SK-N-SH treated with all-trans-retinoic acid at 6 μM for 48 hours (cell line): ENCODE measurements around the gene KDM4B.
A peak's percentile ranks its signal among the peaks of the same experiment; 100 is the strongest.

ENCODE experiments used
- ATAC-seq: fragments of 200-7000 bp; cut with Tn5 transposase; 3 replicates; pipeline ENCODE4 v1.9.1; 2020; ENCODE audit warnings: mild to moderate bottlenecking, moderate library complexity
- ARNTL ChIP-seq: fragments of 450-650 bp; formaldehyde crosslinking; IDR thresholded peaks from 2 replicates; pipeline ENCODE4 v1.5.0; 2020; ENCODE audit warnings: low read depth, mild to moderate bottlenecking, moderate library complexity, borderline replicate concordance
- ESRRG ChIP-seq: fragments of 250-450 bp; sonication (Bioruptor Pico); IDR thresholded peaks from 2 replicates; pipeline ENCODE4 v1.6.1; 2021; ENCODE audit warnings: mild to moderate bottlenecking
- ISL1 ChIP-seq: fragments of 250-450 bp; sonication (Bioruptor Pico); IDR thresholded peaks from 2 replicates; pipeline ENCODE4 v2.1.2; 2022; ENCODE audit warnings: mild to moderate bottlenecking, moderate library complexity
- OSR1 ChIP-seq: fragments of 250-450 bp; sonication (Bioruptor Pico); IDR thresholded peaks from 2 replicates; pipeline ENCODE4 v1.8.0; 2022; ENCODE audit warnings: moderate library complexity, mild to moderate bottlenecking, inconsistent platforms
- PPARA ChIP-seq: fragments of 250-450 bp; sonication (Bioruptor Pico); IDR thresholded peaks from 2 replicates; pipeline ENCODE4 v1.5.0; 2020; ENCODE audit warnings: mild to moderate bottlenecking, borderline replicate concordance
- RARB ChIP-seq: fragments of 250-450 bp; sonication (Bioruptor Pico); IDR thresholded peaks from 2 replicates; pipeline ENCODE4 v1.8.0; 2021; ENCODE audit warnings: mild to moderate bottlenecking, moderate library complexity
- SNAI2 ChIP-seq: fragments of 250-450 bp; sonication (Bioruptor Pico); IDR thresholded peaks from 2 replicates; pipeline ENCODE4 v1.5.0; 2020; ENCODE audit warnings: mild to moderate bottlenecking, moderate library complexity
- TCF4 ChIP-seq: fragments of 250-450 bp; sonication (Bioruptor Pico); IDR thresholded peaks from 2 replicates; pipeline ENCODE4 v1.8.0; 2021; ENCODE audit warnings: mild to moderate bottlenecking, moderate library complexity, borderline replicate concordance
- TOX ChIP-seq: fragments of 250-450 bp; sonication (Bioruptor Pico); IDR thresholded peaks from 2 replicates; pipeline ENCODE4 v1.8.0; 2021; ENCODE audit warnings: mild to moderate bottlenecking, moderate library complexity, borderline replicate concordance
- ZFP3 ChIP-seq: fragments of 250-450 bp; sonication (Bioruptor Pico); IDR thresholded peaks from 2 replicates; pipeline ENCODE4 v1.5.0; 2020; ENCODE audit warnings: mild to moderate bottlenecking, moderate library complexity
- ZFP30 ChIP-seq: fragments of 450-650 bp; formaldehyde crosslinking; IDR thresholded peaks from 2 replicates; pipeline ENCODE4 v1.5.0; 2022; ENCODE audit warnings: mild to moderate bottlenecking, moderate library complexity
- ZNF565 ChIP-seq: fragments of 450-650 bp; formaldehyde crosslinking; conservative IDR thresholded peaks from 2 replicates; pipeline ENCODE4 v1.5.0; 2020; ENCODE audit warnings: low read depth, mild to moderate bottlenecking, moderate library complexity
- ZNF70 ChIP-seq: fragments of 450-650 bp; formaldehyde crosslinking; IDR thresholded peaks from 2 replicates; pipeline ENCODE4 v1.5.0; 2020; ENCODE audit warnings: mild to moderate bottlenecking, moderate library complexity
- TF ChIP-seq, protein P1 (sequence below): fragments of 250-450 bp; sonication (Bioruptor Pico); IDR thresholded peaks from 2 replicates; pipeline ENCODE4 v1.5.0; 2020; ENCODE audit warnings: mild to moderate bottlenecking, moderate library complexity
- TF ChIP-seq, protein P2 (sequence below): fragments of 250-450 bp; sonication (Bioruptor Pico); IDR thresholded peaks from 2 replicates; pipeline ENCODE4 v1.8.0; 2021; ENCODE audit warnings: low read depth, mild to moderate bottlenecking, moderate library complexity, borderline replicate concordance
- TF ChIP-seq, protein P3 (sequence below): fragments of 250-450 bp; sonication (Bioruptor Pico); IDR thresholded peaks from 2 replicates; pipeline ENCODE4 v1.5.1; 2021; ENCODE audit warnings: mild to moderate bottlenecking, moderate library complexity
- TF ChIP-seq, protein P4 (sequence below): fragments of 250-450 bp; sonication (Bioruptor Pico); IDR thresholded peaks from 2 replicates; pipeline ENCODE4 v1.5.1; 2020; ENCODE audit warnings: low read depth, mild to moderate bottlenecking, moderate library complexity
- TF ChIP-seq, protein P5 (sequence below): fragments of 250-450 bp; sonication (Bioruptor Pico); IDR thresholded peaks from 2 replicates; pipeline ENCODE4 v1.8.0; 2020; ENCODE audit warnings: mild to moderate bottlenecking, moderate library complexity, borderline replicate concordance

Gene KDM4B

DNA sequence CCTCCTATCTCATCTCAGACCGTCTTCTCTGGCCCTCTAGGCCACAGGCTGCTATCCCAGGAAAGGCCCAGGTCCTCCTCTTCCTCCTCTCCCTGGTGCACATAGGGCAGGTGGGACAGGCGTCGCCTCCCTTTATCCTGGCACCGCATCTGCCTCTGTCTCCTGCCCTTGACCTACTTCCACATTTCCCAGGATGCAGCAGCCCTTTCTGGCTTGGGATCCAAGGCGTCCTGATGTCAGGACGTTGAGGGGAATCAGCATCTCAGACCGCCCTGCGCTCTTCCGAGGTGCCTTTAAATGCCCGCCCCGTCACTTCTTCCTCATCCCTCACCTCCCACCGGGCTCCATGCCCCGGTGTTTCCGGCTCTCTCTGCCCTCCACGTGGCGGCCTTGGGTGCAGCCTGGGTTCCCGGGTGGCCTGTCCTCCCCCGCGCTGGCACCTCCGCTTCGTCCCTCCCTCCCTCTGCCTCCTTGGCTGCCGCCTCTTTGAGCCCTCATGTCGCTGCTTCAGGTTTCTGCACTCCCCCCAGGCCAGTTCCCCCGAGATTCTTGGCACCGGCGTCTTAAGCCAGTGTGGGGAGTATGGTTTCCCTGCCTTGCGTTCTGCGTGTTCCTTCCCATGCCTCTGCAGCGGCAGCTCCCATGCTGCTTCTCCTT, 66.3 kb downstream of the KDM4B start (continued):
- TF ChIP-seq, protein P1, sequence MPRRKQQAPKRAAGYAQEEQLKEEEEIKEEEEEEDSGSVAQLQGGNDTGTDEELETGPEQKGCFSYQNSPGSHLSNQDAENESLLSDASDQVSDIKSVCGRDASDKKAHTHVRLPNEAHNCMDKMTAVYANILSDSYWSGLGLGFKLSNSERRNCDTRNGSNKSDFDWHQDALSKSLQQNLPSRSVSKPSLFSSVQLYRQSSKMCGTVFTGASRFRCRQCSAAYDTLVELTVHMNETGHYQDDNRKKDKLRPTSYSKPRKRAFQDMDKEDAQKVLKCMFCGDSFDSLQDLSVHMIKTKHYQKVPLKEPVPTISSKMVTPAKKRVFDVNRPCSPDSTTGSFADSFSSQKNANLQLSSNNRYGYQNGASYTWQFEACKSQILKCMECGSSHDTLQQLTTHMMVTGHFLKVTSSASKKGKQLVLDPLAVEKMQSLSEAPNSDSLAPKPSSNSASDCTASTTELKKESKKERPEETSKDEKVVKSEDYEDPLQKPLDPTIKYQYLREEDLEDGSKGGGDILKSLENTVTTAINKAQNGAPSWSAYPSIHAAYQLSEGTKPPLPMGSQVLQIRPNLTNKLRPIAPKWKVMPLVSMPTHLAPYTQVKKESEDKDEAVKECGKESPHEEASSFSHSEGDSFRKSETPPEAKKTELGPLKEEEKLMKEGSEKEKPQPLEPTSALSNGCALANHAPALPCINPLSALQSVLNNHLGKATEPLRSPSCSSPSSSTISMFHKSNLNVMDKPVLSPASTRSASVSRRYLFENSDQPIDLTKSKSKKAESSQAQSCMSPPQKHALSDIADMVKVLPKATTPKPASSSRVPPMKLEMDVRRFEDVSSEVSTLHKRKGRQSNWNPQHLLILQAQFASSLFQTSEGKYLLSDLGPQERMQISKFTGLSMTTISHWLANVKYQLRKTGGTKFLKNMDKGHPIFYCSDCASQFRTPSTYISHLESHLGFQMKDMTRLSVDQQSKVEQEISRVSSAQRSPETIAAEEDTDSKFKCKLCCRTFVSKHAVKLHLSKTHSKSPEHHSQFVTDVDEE = no peak
- no peak for TF ChIP-seq ESRRG (CRISPR knock-in tag)

DNA sequence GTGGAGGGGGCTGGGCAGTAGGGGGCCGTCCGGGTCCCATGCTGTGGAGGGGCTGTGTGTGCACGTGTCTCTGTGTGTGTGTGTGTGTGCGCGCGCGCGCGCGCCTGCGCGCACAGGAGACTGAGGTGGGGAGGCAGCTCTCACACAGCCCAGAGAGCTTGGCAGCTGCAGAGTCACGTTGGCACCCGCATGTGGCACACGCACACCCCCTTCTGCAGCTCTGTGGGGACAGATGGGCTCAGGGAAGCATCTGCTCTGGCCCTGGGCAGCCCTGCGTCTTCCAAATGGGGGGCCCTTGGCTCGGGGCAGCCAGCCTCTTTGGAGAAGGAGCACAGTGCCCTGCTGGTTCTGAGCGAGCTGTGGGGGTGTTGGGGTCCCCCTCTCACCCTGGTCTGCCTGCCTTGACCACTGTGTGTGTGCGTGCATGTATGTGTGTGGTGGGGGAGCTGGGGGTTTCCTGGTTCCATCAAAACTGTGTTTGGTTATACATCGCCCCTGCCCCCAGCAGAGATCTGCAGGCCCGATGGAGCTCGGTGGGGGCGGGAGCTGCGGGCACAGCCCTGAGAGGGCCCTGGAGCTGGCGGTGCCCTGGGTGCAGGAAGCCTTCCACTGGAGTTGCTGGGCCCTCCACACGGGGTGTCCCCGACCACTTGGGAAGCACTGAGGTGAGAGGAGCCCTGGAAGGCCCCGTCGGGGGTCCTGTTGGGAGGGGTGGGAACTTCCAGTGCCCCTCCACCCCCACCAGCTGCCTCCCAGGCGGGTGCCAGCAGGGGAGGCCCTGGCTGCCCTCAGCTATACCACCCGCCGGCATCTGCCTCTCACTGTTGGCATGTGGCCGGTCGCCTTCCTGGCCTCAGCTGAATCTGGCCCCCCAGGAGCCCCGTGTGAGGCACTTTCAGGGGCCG, 67.1 kb downstream of the KDM4B start:
- ATAC-seq = no peak
- no peak for TF ChIP-seq PPARA
- no peak for TF ChIP-seq ZNF70 (CRISPR knock-in tag)
- no peak for TF ChIP-seq ZNF565 (CRISPR knock-in tag)
- no peak for TF ChIP-seq RARB (CRISPR knock-in tag)
- TF ChIP-seq, protein P2, sequence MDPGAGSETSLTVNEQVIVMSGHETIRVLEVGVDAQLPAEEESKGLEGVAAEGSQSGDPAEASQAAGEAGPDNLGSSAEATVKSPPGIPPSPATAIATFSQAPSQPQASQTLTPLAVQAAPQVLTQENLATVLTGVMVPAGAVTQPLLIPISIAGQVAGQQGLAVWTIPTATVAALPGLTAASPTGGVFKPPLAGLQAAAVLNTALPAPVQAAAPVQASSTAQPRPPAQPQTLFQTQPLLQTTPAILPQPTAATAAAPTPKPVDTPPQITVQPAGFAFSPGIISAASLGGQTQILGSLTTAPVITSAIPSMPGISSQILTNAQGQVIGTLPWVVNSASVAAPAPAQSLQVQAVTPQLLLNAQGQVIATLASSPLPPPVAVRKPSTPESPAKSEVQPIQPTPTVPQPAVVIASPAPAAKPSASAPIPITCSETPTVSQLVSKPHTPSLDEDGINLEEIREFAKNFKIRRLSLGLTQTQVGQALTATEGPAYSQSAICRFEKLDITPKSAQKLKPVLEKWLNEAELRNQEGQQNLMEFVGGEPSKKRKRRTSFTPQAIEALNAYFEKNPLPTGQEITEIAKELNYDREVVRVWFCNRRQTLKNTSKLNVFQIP = no peak
- TF ChIP-seq ZFP30 (CRISPR knock-in tag) = no peak
- TF ChIP-seq, protein P3, sequence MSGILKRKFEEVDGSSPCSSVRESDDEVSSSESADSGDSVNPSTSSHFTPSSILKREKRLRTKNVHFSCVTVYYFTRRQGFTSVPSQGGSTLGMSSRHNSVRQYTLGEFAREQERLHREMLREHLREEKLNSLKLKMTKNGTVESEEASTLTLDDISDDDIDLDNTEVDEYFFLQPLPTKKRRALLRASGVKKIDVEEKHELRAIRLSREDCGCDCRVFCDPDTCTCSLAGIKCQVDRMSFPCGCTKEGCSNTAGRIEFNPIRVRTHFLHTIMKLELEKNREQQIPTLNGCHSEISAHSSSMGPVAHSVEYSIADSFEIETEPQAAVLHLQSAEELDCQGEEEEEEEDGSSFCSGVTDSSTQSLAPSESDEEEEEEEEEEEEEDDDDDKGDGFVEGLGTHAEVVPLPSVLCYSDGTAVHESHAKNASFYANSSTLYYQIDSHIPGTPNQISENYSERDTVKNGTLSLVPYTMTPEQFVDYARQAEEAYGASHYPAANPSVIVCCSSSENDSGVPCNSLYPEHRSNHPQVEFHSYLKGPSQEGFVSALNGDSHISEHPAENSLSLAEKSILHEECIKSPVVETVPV = no peak
- TF ChIP-seq SNAI2 (CRISPR knock-in tag) = no peak
- TF ChIP-seq, protein P4, sequence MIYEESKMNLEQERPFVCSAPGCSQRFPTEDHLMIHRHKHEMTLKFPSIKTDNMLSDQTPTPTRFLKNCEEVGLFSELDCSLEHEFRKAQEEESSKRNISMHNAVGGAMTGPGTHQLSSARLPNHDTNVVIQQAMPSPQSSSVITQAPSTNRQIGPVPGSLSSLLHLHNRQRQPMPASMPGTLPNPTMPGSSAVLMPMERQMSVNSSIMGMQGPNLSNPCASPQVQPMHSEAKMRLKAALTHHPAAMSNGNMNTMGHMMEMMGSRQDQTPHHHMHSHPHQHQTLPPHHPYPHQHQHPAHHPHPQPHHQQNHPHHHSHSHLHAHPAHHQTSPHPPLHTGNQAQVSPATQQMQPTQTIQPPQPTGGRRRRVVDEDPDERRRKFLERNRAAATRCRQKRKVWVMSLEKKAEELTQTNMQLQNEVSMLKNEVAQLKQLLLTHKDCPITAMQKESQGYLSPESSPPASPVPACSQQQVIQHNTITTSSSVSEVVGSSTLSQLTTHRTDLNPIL (CRISPR knock-in tag) = no peak
- TF ChIP-seq ARNTL (CRISPR knock-in tag) = no peak
- TF ChIP-seq ESRRG (CRISPR knock-in tag) = no peak
- no peak for TF ChIP-seq ISL1
- no peak for TF ChIP-seq TCF4 (CRISPR knock-in tag)
- TF ChIP-seq ZFP3 = no peak
- TF ChIP-seq TOX = no peak
- TF ChIP-seq, protein P5, sequence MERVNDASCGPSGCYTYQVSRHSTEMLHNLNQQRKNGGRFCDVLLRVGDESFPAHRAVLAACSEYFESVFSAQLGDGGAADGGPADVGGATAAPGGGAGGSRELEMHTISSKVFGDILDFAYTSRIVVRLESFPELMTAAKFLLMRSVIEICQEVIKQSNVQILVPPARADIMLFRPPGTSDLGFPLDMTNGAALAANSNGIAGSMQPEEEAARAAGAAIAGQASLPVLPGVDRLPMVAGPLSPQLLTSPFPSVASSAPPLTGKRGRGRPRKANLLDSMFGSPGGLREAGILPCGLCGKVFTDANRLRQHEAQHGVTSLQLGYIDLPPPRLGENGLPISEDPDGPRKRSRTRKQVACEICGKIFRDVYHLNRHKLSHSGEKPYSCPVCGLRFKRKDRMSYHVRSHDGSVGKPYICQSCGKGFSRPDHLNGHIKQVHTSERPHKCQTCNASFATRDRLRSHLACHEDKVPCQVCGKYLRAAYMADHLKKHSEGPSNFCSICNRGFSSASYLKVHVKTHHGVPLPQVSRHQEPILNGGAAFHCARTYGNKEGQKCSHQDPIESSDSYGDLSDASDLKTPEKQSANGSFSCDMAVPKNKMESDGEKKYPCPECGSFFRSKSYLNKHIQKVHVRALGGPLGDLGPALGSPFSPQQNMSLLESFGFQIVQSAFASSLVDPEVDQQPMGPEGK = no peak

DNA sequence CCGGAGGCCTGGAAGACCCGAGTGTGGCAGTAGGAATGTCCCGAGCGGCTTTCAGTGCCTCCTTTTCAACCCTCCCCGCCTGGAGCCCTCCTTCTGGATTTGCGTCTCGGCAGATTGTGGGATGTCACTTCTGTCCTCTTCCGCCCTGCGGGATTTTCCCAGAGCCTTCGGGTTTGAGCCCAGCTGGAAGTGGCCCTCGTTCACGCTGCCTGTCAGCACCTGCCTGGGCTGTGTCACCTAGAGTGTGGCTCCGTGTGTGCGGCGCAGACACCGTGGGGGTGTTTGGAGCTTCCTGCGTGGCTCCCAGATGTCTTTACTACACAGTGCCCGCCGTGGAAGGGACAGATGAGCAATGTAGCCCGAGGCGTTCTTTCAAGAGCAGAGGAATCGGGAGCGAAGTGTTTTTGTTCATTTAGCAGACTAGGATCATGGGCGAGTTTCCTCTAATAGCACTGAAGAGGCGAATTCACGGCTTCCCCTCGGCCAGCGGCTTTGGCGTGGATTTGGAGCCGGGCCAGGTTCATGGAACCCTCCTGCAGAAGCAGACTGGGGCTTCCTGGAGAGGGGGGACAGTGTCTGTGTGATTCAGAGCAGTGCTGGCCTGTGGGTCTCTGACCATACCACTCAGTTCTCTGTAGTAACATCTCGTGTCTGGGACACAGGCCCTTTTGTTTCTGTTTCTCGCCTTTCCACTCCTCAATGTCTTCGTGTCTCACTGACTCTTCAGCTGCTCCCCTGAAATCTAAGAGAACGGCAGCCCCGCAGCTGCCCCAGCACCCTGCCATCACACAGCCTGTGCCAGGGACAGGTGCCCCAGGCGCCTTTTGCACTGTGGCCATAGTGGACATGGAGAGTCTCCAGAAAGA, 68.0 kb downstream of the KDM4B start:
- peak; percentile 50 for ATAC-seq
- TF ChIP-seq ARNTL (CRISPR knock-in tag) (no peak), TOX (no peak), ZFP30 (CRISPR knock-in tag) (no peak), TCF4 (CRISPR knock-in tag) (0 out of 2 replicates have a peak, but pooled peaks have one; percentile 18), OSR1 (no peak)
- TF ChIP-seq, protein P1 = no peak
